SIG-M5 (cell line): ENCODE results near the gene AKAP10.
"Not testable (repeated sequence)": the region's sequence is repeated elsewhere in the genome, so short reads cannot be mapped to it uniquely, and the experiment has no call there.

Source experiments
- DNase-seq: peaks from one replicate; lab custom pipeline; 2025; lab: John Stamatoyannopoulos, UW

AKAP10 gene, protein sequence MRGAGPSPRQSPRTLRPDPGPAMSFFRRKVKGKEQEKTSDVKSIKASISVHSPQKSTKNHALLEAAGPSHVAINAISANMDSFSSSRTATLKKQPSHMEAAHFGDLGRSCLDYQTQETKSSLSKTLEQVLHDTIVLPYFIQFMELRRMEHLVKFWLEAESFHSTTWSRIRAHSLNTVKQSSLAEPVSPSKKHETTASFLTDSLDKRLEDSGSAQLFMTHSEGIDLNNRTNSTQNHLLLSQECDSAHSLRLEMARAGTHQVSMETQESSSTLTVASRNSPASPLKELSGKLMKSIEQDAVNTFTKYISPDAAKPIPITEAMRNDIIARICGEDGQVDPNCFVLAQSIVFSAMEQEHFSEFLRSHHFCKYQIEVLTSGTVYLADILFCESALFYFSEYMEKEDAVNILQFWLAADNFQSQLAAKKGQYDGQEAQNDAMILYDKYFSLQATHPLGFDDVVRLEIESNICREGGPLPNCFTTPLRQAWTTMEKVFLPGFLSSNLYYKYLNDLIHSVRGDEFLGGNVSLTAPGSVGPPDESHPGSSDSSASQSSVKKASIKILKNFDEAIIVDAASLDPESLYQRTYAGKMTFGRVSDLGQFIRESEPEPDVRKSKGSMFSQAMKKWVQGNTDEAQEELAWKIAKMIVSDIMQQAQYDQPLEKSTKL

DNA sequence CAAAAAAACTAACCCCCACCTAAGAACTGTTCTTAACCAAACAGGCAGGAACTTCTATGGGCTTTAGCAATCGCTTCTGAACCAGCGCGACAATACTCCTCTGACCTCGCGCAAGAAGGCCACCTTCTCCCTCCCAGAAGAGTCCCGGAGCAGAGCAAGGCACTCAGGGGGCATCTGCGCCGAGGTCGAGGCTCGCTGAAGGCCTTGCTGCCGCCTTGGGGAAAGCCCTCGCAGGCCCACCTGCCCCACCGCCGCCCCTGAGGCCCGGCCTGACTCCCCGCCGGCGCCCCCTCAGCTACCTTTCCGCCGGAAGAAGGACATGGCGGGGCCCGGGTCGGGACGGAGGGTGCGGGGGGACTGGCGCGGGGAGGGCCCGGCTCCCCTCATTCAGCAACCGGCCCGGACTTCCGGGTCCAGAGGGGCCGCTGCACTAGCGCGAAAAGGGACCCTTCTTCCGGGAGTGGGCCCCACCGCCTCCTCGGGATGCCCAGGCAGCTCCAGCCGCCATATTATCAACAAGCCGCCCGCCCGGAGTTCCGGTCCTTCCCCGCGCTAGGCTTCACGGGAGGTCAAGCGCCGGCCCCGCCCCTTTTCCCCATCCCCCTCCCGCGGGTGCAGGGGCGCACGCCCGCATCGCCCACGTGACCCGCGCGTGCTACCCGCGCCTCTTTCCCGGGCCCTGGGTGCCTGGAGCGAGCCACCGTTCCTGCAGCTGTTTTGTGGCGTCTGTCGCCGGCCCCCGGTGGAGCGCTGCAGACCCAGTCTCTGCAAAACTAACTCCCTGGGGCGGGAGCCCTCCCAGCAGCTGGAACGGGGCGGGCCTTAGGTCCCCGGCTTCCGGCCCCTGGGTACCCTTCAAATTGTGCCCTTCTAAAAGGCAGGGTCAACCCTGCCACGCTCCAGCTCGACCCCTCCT is at the start of gene AKAP10:
AKAP10 (minus strand) TSS at position 536 of the 916 bp plus-strand sequence; CDS start at position 387, 149 bp downstream.
- no peak for DNase-seq

DNA sequence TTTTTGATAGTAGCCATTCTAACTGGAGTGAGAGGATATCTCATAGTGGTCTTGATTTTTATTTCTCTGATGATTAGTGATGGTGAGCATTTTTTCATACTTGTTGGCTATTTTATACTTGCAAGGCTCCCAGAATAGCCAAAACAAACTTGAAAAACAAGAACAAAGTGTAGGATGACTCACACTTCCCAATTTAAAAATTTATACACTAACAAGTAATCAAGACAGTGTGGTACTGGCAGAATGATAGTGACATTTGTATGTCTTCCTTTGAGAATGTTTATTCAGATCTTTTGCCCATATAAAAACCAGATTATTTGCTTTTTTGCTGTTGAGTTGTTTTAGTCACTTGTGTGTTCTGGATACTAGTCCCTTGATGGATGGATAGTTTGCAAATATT is 49.3 kb upstream of the AKAP10 start:
- no peak for DNase-seq

- DNase-seq, result no peak
Measured at GRCh38 chr17:20022701-20023100, 45.1 kb upstream of the AKAP10 start.

GRCh38 chr17:20016475-20016992 is 38.9 kb upstream of the AKAP10 start:
- not testable (repeated sequence) for DNase-seq

DNA sequence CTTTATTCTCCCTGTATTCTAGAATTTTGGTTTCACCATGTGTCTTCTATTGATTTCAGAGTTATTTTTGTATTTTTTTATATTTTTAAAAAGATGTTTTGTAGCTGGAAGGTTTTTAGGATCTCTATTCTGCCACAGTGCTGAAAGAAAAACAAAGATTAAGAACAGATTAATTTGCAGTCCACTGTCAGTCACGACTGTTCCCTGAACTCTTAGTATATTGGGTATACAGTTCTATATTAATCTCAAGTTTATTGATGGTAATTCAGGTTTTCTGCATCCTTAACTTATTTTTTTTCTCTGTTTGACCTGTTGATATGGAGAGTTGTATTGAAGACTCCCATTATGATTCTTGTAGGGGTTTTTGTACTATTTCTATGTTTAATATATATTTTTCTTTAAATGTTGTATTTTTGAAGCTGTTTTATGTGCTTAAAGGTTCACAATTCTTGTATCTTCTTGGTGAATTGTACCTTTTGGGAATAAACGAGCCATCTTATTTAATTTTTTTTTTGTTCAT is 34.4 kb upstream of the AKAP10 start:
- DNase-seq, result no peak

GRCh38 chr17:20010936-20011335 is 33.3 kb upstream of the AKAP10 start:
- DNase-seq, result no peak

- DNase-seq, result no peak
Measured at GRCh38 chr17:20010099-20010863, 32.7 kb upstream of the AKAP10 start.

DNA sequence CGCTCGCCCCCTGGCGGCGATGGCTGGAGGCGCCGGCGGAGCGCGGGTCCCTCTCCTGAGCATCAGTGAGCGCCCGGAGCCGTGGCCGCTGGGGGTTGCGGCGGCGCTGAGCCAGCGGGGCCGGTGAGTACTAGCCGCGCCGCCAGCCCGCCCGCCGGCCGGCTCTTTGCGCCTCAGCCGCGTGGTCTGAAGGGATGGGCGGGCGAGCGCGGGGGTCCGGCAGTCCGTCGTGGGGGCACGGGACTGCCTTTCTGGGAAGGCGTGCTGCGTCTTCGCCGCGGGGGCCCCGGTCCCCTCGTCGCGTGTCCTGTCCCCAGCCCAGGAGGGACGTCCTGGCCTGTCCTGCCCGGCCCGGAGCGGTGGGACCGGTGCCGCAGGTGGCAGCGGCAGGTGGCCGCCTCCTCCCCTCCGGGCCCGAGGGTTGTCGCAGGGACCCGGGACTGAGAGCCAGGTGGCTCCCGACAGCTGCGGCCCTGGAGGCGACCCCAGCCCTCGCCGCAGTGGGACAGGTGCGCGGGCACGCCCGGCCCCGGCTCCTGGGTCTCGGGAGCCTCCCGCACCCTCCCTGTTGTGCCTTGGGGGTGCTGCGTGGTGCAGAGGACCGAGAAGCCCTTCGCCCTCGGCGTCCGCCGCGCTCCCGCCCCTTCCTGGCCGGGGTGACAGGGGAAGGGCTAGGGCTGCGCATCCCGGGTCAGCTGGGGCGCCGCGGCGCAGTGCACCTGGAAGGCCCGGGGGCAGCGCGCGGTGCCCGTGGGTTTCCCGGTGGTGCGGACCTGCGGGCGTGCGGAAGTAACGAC is 31.9 kb upstream of the AKAP10 start, which contains the start of gene SPECC1:
SPECC1 (plus strand) TSS at position 58 of the 797 bp plus-strand sequence. CDS start 87,293 bp downstream, outside the sequence.
- DNase-seq, result peak; percentile 11

DNA sequence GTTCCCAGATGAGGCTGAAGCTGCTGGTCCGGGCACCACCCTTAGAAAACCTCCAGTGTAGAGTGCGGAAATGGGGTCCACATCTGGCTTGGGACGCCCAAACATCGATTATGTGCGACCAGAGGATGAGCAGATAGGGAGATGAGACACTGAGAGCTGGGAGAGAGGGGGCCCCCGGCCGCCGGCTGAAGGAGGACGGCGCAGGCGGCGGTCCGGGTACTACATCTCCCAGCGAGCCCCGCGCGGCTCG is 31.3 kb upstream of the AKAP10 start:
- DNase-seq, result no peak

DNA sequence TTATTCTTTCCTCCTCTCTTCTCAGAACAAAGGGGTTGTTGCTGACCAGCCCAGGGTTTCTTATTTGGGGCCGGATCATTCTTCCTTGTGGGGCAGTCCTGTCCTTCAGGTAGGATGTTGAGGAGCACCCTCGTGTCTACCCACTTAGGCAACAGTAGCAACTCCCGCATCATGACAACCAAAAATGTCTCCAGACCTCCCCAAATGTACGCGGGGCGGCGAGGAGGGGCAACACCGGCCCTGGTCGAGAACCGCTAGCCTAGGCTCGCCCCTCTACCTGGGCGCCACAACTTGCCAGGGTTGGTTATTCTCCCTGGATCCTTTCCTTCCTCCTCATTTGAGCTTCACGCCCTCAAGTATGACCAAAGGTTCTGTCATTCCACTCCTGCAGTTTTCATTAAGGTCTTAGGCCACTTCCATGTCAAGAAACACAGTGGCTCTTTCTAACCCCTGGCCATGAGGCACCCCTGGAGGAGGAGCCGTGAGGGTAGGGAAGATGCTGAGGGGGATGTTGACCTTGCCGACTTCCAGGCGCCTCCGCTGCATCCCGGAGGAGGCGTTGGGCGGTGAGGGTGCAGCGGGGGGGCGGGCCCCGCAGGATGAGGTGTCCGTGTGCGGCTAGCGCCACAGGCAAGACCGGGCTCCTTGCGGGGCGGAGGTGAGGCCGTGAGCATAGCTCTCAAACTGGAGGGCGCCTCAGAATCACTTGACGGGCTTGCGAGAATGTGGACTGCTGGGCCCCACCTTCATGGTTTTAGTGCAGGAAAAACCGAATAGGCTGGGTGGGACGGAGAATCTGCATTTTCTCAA is 30.8 kb upstream of the AKAP10 start:
- DNase-seq, result no peak

- no peak for DNase-seq
Measured at GRCh38 chr17:19996502-19996901, 18.9 kb upstream of the AKAP10 start.

- no peak for DNase-seq
Measured at GRCh38 chr17:19996086-19996485, 18.5 kb upstream of the AKAP10 start.

DNA sequence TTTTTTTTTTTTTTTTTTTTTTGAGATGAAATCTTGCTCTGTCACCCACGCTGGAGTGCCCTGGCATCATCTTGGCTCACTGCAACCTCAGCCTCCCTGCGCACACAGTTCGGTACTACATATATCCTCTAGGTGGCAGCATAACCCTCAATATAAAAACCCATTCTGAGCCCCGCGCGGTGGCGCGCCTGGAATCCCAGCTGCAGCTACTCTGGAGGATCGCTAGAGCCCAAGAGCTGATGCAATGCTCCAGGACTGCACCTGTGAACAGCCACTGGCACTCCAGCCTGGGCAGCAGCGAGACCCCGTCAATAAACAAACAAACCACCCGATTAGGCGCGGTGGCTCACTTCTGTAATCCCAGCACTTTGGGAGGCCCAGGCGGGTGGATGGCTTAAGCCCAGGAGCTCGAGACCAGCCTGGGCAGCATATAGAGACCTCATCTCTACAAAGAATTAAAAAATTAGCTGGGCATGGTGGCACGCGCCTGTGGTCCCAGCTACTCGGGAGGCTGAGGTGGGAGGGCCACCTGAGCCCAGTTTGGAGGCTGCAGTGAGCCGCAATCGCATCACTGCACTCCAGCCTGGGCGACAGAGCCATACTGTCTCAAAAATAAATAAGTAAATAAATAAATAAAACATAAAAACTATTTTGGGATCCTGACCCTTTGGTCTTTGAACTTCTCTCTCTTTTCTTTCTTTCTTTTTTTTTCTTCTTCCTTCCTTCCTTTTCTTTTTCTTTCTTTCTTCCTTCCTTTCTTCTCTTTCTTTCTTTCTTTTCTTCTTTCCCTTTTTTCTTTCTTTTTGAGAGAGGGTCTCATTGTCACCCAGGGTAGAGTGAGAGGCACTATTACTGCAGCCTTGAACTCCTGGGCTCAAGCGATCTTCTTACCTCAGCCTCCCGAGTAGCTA is 15.4 kb upstream of the AKAP10 start:
- peak; percentile 54 for DNase-seq

DNA sequence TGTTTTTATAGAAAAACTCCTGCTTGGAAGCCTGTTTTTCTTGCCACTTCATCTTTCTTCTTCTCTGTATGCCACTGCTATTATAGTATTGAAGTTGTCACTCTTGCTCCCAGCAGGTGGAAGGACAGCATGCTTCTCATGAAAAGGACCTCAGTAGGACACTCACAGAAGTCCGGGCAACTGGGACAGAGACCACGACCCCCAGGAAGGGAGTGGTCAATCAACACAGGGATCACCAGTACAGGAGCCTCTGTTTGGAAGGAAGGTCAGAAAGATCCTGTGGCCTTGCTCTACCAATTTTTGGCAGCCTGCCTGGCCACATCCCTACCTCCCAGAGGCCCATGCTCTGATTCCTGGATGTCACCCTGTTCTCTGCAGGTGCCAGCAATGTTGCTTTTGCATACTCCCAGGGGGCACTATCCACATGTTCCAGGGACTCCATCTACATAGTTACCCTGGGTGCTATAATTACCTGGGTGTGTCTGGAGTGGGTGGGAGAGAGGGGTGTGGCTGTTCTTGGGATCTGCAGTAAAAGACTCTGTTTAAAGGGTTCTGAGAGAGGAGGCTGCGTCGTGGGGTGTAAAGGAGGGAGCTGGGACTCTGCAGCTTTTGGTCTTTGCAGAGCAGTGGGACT is 13.7 kb upstream of the AKAP10 start:
- DNase-seq, result no peak

- no peak for DNase-seq
Measured at GRCh38 chr17:19987897-19988296, 10.3 kb upstream of the AKAP10 start.

GRCh38 chr17:19986941-19987861 is 9.6 kb upstream of the AKAP10 start:
- DNase-seq, result no peak
